Measurements from ENCODE around the gene PLK3. TPM values are rescaled to one million over a fixed set of nuclear protein-coding genes. Genes with fewer than 3 reads are reported as not detected.
"Not testable (repeated sequence)": the region's sequence is repeated elsewhere in the genome, so short reads cannot be mapped to it uniquely, and the experiment has no call there.

The PLK3 gene
- polyA plus RNA-seq (2013, experiment 1 of 2; ENCODE audit: insufficient read length) = 15.3 TPM
- polyA plus RNA-seq (2013, experiment 2 of 2; ENCODE audit: insufficient read length) = 15.0 TPM

DNA sequence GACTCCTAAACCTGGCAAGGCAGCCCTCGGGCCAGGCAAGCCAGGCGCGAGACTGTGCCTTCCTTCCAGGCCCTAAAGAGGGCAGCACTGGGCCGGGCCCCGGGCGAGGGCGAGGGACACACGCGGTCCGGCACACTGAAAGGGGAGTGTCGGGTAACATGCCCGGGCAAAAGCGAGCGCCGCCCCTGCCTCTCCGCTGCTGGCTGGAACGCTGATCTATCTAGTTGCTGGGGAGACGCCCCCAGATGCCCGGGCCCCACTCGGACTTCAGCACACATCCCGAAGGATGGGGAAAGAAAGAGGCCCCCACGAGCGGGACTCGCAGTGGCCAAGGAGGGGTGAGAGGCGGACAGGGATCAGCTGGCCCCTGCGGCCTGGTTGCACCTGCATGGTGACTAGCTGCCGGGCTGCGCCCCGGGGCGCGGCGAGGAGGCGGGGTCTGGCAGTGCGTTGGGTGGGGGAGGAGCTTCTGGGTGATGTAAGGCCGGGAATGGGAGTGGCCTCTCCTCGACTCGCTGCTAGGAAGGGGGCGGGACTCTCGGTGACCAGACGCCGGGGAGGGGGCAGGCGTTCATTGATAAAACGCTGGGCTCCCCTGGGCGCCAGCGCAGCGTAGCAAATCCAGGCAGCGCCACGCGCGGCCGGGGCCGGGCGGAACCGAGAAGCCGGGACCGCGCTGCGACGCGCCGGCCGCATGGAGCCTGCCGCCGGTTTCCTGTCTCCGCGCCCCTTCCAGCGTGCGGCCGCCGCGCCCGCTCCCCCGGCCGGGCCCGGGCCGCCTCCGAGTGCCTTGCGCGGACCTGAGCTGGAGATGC, at the start of gene PLK3:
TSS of gene PLK3 (plus strand) at position 608 of the 815 bp plus-strand sequence. CDS start at position 695, 87 bp downstream.
- DNase-seq = peak; percentile 98

DNA sequence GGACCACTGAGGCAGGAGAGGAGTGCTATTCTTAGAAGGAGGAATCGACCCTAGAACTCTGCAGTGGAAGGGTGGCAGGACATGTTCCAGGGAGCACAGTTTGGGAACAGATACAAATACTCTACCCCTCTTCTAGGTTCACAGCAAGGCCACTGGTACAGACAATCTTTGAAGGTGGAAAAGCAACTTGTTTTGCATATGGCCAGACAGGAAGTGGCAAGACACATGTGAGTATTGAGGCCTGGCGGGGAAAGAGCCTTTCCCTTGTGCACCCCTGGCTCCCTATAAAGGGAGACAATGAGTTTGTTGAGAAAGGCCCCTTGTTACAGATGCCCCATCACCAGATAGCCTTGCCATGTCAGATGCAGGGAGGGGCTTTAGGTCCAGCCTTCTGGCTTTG, 42.8 kb upstream of the PLK3 start:
- no peak for DNase-seq

DNA sequence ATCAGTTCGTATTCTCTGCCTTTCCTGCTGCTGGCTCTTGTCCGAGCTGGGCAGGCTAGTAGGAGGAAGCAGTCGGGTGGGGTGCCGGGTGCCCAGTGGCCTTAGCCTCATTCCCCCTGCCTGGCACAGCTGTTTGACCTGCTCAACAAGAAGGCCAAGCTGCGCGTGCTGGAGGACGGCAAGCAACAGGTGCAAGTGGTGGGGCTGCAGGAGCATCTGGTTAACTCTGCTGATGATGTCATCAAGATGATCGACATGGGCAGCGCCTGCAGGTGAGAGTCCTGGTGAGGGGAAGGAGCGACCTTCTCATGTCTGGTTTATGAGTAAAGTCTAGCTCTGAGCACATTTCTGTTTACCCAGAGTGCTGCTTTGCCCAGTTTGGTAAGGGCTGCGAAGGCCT, 41.1 kb upstream of the PLK3 start:
- DNase-seq = no peak

DNA sequence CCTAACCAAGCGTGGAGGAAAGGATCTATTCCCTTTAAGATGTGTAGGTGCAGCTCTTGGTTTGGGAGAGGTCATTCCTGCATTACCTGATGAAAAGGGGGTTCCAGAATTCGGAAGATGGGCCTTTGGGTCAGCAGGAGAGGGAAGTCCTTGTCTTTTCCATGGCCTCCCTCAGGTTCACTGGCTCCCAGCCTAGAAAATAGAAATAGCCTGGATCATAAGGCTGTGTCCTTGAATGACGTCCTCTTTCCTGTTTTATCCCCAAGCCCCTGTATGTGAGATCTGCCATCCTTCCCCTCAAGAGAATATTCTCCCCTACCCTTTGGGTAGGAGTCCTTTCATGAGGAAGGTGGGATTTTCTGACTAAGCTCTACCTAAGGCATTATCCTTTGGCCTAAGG, 39.3 kb upstream of the PLK3 start:
- no peak for DNase-seq

DNA sequence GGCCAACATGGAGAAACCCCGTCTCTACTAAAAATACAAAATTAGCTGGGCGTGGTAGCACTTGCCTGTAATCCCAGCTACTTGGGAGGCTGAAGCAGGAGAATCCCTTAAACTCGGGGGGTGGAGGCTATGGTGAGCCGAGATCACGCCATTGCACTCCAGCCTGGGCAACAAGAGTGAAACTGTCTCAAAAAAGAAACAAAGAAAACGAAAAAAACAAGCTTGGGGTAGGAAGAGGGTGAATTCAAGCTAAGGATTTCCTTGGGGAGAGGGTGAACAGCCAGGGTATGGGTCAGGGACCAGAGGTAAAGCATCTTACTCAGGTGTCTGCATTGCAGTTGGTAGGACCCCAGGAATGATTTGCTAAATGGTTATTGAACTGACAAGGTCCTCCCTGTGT, 33.8 kb upstream of the PLK3 start:
- DNase-seq = not testable (repeated sequence)

DNA sequence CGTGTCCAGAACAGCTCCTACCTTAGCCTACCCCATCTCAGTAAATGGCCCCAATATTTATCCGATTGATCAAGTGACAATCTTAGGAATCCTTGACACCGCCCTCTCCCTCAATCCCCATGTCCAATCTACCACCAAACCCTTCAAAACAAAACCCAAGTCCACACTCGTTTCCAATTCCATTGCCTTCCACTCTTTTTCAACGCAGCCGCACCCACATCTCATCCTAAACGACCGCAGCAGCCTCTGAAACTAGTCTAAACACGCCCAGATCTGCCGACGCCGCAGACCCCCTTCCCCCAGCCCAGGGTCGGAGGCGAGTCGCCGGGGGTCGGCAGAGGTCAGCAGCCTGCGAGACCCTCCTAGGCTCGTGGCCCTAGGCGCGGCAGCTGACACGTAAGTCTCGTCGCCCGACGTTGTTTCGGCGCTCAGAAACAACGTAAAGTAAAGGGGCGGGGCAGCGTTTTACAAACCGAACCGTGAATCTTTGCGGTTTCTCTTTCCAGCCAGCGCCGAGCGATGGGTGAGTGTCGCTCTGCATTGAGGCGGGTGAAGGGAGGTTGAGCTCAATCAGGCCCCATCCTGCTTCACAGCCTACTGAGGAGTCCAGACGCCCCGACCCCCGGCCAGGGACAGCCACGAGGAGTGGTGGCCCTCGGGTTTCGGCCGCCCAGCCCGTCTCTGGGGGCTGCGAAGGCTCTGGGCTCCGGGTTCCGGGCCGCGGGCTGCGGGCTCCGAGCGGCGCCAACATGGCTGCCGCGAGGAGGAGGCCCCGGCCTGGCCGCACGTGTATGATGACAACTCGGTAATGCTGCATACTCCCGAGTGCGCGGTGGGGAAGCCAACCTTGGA, 24.9 kb upstream of the PLK3 start, which contains the start of gene RPS8:
TSS of gene RPS8 (plus strand) at position 463 of the 852 bp plus-strand sequence. CDS start at position 520, 57 bp downstream.
- peak; percentile 95 for DNase-seq

DNA sequence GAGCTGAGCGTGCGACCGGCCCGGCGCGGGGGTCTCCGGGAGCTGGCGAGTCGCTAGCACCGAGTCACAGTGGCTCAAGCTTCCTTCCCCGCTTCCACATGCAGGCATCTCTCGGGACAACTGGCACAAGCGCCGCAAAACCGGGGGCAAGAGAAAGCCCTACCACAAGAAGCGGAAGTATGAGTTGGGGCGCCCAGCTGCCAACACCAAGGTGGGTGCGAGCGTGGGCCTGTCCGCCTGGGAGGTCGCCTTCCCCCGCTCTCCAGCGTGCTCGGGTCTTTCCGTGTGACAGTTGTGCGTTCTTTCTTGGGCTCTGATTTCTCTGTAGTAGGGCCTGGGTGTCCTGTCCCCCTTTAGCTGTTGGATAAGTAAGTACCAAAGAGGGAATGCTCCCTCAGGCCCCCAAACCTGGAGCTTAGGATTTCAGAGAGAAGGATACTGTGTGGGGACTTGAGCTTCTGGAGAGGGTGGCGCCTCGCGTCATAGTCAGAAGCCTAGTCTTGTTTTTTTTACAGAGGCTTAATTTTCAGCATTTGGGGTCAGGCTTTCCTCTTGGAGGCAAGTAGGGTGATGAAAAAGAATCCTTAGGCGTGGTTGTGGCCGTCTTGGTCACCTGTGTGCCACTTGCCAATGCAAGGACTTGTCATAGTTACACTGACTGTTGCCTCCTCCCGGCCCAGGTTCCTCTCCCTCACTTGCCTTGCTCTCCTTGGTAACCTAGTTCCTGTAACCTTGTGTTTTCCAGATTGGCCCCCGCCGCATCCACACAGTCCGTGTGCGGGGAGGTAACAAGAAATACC, 24.0 kb upstream of the PLK3 start:
- DNase-seq = no peak

DNA sequence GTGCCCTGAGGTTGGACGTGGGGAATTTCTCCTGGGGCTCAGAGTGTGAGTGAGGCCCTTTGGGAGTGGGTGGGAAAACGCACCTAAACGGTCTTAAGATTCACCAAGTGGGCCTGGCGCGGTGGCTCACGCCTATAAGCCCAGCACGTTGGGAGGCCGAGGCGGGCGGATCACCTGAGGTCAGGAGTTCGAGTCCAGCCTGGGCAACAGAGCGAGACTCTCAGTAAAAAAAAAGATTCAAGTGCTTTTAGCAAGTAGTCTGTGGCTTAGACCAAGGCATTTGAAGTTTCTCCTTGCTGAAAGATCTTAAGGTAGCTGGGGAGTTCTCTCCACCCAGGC, 23.5 kb upstream of the PLK3 start:
- DNase-seq = no peak

DNA sequence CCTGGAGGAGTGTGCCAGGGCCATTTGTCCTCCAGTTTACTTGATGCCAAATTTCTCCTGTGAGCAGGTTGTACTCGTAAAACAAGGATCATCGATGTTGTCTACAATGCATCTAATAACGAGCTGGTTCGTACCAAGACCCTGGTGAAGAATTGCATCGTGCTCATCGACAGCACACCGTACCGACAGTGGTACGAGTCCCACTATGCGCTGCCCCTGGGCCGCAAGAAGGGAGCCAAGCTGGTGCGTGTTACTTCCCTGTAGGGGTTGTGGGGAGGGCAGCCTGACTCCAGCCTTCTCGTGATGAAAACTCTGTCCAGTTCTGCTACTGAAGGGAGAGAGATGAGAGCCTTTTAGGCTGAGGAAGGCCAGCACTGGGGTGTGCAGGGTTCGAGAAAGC, 22.6 kb upstream of the PLK3 start:
- no peak for DNase-seq

DNA sequence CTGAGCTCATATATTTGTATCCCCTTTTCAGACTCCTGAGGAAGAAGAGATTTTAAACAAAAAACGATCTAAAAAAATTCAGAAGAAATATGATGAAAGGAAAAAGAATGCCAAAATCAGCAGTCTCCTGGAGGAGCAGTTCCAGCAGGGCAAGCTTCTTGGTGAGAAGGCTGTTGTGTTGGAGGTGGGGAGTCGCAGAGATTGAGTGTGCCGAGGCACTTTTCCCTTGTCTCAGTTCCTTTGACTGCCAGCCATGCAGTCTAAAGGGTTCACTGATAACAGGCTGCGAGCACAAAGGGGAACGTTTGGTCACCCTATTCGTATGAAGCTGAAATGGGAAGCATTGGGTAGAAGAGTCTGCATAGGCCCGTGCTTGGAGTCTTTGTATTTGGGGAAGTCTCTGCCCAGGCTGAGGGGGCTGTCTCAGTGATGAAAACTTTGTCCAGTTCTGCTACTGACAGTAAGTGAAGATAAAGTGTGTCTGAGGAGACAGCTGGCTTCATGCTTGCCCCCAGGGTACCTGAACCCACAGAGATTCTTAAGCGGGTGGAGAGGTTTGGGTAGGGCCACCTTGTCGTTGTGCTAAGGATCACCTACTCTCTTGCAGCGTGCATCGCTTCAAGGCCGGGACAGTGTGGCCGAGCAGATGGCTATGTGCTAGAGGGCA, 22.1 kb upstream of the PLK3 start:
- no peak for DNase-seq

DNA sequence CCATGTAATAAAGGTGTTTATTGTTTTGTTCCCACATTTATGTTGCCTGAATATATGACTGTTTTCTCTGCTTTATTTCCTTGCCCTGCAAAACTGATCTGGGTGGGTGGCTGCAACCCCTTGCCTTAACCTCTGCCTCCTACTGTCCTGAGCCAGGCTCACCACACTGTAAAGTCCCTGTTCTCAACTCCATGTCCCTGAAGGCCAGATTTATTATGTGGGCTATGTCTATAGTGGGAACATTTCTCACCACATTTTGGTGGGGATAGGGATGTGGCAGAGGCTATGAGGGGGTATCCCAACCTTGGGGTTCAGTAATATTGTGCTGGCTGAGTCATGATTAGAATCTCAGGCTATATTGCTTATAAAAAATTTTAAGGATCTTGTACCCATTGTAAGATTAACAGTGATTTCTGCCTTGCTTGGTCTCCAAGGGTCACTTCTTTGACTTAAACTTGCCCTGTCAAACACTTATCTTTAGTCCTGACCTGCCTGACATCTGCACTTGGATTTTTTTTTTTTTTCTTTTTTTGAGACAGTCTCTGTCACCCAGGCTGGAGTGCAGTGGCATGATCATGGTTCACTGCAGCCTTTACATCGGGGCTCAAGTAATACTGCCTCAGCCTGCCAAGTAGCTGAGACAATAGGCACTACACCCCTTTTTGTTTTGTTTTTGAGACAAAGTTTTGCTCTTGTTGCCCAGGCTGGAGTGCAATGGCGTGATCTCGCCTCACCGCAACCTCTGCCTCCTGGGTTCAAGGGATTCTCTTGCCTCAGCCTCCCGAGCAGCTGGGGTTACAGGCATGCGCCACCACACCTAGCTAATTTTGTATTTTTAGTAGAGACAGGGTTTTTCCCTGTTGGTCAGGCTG, 21.2 kb upstream of the PLK3 start:
- no peak for DNase-seq

DNA sequence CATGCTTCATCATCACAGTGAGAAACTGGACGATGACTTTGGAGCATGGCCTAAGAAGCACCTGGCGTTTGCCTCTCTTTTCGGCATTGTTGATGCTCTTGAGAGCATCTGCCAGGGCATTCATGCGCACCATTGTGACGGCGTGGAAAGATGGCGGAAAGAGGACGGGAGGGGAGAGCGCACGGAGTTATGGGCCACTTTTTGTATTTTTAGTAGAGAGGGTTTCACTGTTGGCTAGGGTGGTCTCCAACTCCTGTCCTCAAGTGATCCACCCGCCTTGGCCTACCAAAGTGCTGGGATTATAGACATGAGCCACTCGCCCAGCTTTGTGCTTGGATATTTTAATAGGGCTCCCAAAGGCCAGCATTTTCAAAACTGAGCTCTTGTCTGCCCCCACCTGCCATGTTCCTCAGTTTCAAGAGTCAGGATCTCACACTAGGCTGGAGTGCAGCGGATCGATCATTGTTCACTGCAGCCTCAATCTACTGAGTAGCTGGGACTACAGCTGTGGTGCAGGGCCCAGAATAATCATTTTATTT, 19.5 kb upstream of the PLK3 start:
- DNase-seq = no peak

DNA sequence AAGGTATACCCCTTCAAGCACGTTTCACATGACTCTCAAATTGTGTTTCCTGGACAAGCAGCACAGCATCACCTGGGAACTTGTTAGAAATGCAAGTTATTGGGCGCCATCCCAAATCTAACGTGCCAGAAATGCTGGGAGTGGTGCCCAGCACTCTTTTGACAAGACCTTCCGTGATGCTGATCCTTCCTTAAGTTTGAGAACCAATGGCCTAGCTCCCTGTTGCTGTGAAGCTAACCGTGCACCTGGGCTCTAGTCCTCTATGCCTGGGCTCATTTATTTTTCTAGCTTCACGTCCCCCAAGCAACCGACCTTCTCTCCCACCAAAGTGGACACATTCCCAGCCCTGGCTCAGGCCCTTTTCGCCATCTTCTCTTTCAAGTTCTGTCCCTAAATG, 16.5 kb upstream of the PLK3 start:
- DNase-seq = no peak

DNA sequence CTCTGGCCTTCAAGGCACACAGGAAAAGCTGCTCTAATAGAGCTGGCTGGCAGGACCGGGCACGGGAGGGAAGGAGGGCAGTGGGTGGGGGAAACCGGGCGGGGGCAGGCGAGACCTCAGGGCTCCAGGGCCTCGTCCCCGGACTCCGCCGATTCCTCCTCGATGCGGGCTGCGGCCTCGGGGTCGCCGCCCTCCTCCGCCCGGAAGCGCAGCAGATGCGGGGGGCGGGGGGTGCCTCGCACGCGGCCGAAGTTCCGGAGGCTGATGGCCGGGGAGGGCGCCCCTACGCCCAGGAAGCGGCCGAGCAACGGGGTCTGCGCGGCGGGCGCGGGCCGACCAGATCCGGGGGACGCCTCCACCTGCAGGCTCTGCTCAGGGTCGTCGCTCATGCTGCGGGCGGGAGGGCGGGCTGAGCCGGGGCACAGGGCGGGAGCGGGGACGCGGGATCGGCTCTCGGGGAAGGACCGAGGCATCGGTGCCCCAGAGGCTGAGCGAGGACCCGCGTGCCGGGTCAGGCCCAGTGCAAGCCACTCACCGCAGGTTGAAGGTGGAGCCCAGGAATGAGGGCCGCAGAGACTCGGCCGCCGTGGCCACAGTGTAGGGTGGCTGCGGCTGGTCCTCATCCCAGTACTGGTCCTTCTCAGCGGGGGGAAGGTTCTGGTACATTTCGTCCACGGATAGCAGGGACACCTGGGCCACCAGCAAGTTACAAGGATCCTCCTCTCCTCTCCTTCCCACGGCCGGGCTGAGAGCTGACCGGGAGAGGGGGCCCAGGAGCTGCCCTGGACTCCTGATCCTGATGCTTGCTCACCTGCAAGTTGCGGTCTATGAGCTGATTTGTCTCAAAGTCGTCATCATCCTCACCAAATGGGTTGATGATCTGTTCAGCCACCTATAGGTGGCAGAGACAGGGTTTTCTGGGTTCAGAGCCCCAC, 15.8 kb upstream of the PLK3 start:
- no peak for DNase-seq

DNA sequence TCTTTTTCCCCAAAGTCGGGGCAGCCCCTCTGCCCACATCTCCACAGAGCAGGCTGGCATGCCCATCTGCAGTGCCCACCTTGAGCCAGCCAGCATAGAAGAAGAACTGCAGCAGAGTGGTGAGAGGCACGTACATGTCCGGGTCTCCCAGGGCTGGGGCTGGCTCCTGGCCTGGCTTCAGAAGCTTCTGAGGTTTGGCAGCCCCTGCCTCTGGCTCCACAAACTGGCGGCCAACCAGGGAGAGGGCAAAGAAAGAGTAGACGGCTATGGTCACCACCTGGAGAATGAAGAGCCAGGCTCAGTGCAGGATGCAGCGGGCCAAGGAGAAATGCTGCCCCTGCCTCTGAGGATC, 15.2 kb upstream of the PLK3 start:
- no peak for DNase-seq

DNA sequence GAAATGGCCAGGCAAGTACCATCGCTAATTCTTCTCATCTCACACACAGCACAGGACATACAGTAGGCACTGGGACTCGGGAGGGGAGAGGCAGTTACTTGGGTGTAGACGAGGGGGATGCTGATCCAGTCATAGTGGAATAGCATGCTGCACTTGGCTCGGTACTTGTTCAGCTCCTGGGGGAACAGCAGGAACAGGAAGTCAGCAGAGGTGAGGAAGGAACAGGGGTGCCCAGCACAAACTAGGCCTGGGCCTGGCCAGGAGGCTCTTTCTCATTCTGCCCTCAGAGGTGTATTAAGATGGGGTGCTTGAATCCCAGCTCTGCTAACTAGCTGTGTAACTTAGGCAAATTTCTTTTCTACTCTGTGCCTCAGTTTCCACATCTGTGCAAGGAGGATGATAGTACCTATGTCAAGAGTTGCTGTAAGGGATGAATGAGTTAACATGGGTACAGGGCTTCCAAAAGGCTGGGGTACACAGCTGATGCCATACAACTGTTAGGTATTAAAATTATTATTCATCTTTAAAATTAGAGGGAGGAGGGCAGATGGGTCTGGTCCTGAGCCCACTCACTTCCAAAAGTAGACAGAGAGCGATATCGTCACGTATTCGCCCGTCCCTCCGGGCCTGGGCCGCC, 14.6 kb upstream of the PLK3 start:
- no peak for DNase-seq

DNA sequence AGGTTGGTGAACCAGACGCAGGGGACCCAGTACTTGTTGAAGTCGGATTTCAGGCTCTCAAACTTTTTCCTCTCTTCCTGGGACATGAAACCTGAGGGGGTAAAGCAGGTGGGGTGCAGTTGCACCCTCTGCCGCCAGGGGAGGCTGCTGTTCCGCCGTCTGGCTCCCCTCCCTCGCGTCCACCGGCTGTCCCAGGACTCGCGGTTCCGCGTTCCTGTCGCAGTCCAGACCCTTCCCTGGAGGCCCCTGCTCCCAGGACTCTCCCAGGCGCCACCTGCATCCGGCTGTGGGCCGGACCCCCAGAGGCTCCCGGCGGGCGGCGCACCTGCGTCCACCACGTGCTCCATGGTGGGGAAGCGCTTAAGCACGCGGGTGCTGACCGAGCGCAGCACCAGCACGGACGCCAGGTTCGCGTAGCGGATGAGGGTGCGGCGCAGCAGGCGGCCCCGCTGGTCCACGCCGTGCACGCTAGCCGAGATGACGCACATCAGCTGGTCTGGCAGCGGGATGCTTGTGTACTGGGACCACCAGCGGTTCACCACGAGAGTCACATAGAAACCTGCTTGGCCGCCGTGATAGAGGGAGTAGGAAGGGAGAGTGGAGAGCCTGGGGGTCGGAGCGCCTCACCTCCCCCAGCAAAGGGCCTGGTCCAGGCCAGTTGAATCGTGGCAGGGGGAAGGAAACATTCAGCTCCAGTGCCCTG, 13.9 kb upstream of the PLK3 start:
- peak; percentile 52 for DNase-seq

DNA sequence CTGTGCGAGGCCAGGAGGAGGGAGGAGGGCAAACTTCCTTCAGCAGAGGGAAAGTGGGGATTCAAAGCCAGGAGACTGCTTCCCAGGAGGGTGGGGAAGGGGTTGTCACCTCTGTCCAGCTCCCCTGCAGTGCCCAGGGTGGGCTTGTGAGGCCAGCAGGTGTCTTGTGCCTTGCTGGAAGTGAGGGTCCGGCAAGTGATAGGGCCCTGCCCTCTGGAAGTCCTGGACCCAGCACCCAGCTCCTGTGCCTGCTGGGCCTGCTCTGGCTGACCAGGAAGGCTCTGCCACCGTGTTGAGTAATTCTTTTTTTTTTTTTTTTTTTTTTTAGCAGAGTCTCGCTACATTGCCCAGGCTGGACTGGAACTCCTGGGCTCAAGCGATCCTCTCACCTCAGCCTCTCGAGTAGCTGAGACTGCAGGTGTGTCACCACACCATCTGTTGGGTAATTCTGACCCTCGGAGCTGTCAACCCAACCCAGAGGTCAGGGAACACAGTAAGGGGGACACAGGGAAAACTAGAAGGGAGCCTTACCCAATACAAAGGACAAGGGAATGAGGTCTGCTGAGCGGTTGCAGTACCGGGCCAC, 13.2 kb upstream of the PLK3 start:
- no peak for DNase-seq

Measured in fibroblast of skin of scalp (primary cell).